ENCODE measurements around the gene SCAPER. TPM values are rescaled to one million over a fixed set of nuclear protein-coding genes. Genes with fewer than 3 reads are reported as not detected.

SCAPER gene
- polyA plus RNA-seq, 1 donor from 2014 or later = 77.1 TPM

GRCh38 chr15:76533995-76534394 lies 371.1 kb downstream of the SCAPER start:
- no peaks in the 10 kb centered on the region for H3K9me2 ChIP-seq (ENCODE audit: insufficient read depth, low read length)
- no peak overlapping the region for H2AFZ ChIP-seq (ENCODE audit: low read depth, low read length)
- H3K9ac ChIP-seq (ENCODE audit: low read length) = no peak overlapping the region
- H4K20me1 ChIP-seq (ENCODE audit: insufficient read depth) = no peaks in the 10 kb centered on the region
- H3K4me2 ChIP-seq (ENCODE audit: low read length) = no peak overlapping the region
- H3K9me3 ChIP-seq (ENCODE audit: low read length) = no peaks in the 10 kb centered on the region
- H3K27me3 ChIP-seq (ENCODE audit: insufficient read depth, low read depth, low read length) = no peaks in the 10 kb centered on the region
- no peaks in the 10 kb centered on the region for H3K36me3 ChIP-seq (ENCODE audit: insufficient read depth, low read length)
- no peak for TF ChIP-seq MXI1 (conservative IDR thresholded peaks at IDR 0.05; ENCODE audit: poor library complexity, severe bottlenecking)
- no peak for TF ChIP-seq TAF1 (IDR thresholded peaks at IDR 0.05; ENCODE audit: low read depth)
- TF ChIP-seq POLR2AphosphoS5 (IDR thresholded peaks at IDR 0.05) = no peak
- TF ChIP-seq, protein P1, sequence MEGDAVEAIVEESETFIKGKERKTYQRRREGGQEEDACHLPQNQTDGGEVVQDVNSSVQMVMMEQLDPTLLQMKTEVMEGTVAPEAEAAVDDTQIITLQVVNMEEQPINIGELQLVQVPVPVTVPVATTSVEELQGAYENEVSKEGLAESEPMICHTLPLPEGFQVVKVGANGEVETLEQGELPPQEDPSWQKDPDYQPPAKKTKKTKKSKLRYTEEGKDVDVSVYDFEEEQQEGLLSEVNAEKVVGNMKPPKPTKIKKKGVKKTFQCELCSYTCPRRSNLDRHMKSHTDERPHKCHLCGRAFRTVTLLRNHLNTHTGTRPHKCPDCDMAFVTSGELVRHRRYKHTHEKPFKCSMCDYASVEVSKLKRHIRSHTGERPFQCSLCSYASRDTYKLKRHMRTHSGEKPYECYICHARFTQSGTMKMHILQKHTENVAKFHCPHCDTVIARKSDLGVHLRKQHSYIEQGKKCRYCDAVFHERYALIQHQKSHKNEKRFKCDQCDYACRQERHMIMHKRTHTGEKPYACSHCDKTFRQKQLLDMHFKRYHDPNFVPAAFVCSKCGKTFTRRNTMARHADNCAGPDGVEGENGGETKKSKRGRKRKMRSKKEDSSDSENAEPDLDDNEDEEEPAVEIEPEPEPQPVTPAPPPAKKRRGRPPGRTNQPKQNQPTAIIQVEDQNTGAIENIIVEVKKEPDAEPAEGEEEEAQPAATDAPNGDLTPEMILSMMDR (IDR thresholded peaks at IDR 0.05; ENCODE audit: poor library complexity, severe bottlenecking) = no peak
- no peak overlapping the region for H3K27ac ChIP-seq (ENCODE audit: low read length)
- H3K79me2 ChIP-seq (replicated peaks; ENCODE audit: insufficient read depth, low read length) = no peaks in the 10 kb centered on the region
- H3F3A ChIP-seq (ENCODE audit: insufficient read depth, low read length, poor library complexity, severe bottlenecking) = no peaks in the 10 kb centered on the region
- no peak overlapping the region for H3K4me3 ChIP-seq (ENCODE audit: low read length)

GRCh38 chr15:76533060-76533820 lies 371.9 kb downstream of the SCAPER start:
- TF ChIP-seq EP300 (conservative IDR thresholded peaks at IDR 0.05; ENCODE audit: poor library complexity, severe bottlenecking) (no peak), RAD21 (conservative IDR thresholded peaks at IDR 0.05) (no peak), EZH2 (IDR thresholded peaks at IDR 0.05; ENCODE audit: borderline replicate concordance, insufficient read depth, low read length, poor library complexity, severe bottlenecking) (no peak), TAF1 (IDR thresholded peaks at IDR 0.05; ENCODE audit: low read depth) (no peak), POLR2AphosphoS5 (IDR thresholded peaks at IDR 0.05) (no peak), SMC3 (conservative IDR thresholded peaks at IDR 0.05; ENCODE audit: poor library complexity) (no peak), MXI1 (conservative IDR thresholded peaks at IDR 0.05; ENCODE audit: poor library complexity, severe bottlenecking) (no peak)
- TF ChIP-seq, protein P1 (IDR thresholded peaks at IDR 0.05; ENCODE audit: poor library complexity, severe bottlenecking) = no peak
- TF ChIP-seq, protein P2, sequence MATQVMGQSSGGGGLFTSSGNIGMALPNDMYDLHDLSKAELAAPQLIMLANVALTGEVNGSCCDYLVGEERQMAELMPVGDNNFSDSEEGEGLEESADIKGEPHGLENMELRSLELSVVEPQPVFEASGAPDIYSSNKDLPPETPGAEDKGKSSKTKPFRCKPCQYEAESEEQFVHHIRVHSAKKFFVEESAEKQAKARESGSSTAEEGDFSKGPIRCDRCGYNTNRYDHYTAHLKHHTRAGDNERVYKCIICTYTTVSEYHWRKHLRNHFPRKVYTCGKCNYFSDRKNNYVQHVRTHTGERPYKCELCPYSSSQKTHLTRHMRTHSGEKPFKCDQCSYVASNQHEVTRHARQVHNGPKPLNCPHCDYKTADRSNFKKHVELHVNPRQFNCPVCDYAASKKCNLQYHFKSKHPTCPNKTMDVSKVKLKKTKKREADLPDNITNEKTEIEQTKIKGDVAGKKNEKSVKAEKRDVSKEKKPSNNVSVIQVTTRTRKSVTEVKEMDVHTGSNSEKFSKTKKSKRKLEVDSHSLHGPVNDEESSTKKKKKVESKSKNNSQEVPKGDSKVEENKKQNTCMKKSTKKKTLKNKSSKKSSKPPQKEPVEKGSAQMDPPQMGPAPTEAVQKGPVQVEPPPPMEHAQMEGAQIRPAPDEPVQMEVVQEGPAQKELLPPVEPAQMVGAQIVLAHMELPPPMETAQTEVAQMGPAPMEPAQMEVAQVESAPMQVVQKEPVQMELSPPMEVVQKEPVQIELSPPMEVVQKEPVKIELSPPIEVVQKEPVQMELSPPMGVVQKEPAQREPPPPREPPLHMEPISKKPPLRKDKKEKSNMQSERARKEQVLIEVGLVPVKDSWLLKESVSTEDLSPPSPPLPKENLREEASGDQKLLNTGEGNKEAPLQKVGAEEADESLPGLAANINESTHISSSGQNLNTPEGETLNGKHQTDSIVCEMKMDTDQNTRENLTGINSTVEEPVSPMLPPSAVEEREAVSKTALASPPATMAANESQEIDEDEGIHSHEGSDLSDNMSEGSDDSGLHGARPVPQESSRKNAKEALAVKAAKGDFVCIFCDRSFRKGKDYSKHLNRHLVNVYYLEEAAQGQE (IDR thresholded peaks at IDR 0.05; ENCODE audit: borderline replicate concordance) = no peak
- H3K36me3 ChIP-seq (ENCODE audit: insufficient read depth, low read length) = no peaks in the 10 kb centered on the region
- H3K4me2 ChIP-seq (ENCODE audit: low read length) = no peak overlapping the region
- no peaks in the 10 kb centered on the region for H3F3A ChIP-seq (ENCODE audit: insufficient read depth, low read length, poor library complexity, severe bottlenecking)
- H3K79me2 ChIP-seq (replicated peaks; ENCODE audit: insufficient read depth, low read length) = no peaks in the 10 kb centered on the region
- H3K9me3 ChIP-seq (ENCODE audit: low read length) = no peaks in the 10 kb centered on the region
- no peaks in the 10 kb centered on the region for H4K20me1 ChIP-seq (ENCODE audit: insufficient read depth)
- no peak overlapping the region for H2AFZ ChIP-seq (ENCODE audit: low read depth, low read length)
- no peaks in the 10 kb centered on the region for H3K27me3 ChIP-seq (ENCODE audit: insufficient read depth, low read depth, low read length)
- H3K9me2 ChIP-seq (ENCODE audit: insufficient read depth, low read length) = no peaks in the 10 kb centered on the region
- no peak overlapping the region for H3K9ac ChIP-seq (ENCODE audit: low read length)
- no peak overlapping the region for H3K27ac ChIP-seq (ENCODE audit: low read length)
- no peak overlapping the region for H3K4me3 ChIP-seq (ENCODE audit: low read length)
